ENCODE measurements around the gene ANP32D. TPM values are rescaled to one million over a fixed set of nuclear protein-coding genes. Genes with fewer than 3 reads are reported as not detected.
"Not testable (repeated sequence)": the region's sequence is repeated elsewhere in the genome, so short reads cannot be mapped to it uniquely, and the experiment has no call there.

The ANP32D gene
- polyA plus RNA-seq, 3 donors = not detected

DNA sequence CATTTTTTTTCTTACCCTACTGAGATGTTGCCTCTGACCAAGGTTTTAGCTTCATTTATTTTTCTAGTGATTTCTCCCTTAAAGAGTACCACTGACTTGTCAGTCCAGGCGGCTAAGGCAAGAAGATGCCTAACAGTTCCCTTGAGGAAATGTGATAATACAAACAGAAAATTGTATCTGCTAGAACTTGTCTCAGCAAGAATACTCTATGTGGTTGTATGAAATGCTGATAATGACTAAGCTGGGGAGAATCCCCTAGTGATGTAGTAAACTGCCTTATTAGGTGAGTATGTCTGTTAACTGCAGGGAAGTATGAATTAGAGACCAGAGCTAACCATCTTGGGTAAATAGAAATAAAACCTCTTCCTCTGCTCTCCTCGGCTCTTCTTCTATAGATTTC is 16.7 kb downstream of the ANP32D start:
- no peaks in the 10 kb centered on the region for H3K4me1 ChIP-seq (ENCODE audit: control insufficient read depth in 1 of 2, insufficient read depth in 2 of 2, low read length in 2 of 2)
- Mint-ChIP-seq H3K9me3 (peaks cover 0 to 6% (median 0%) of the 10 kb centered on the region in 7 donors), H3K4me3 (no peak overlapping the region), H3K27me3 (ENCODE audit: low read depth in 3 of 3) (peaks cover 5 to 32% (median 12%) of the 10 kb centered on the region in 3 donors), H3K27ac (no peak overlapping the region), H3K36me3 (no peaks in the 10 kb centered on the region), H3K4me1 (no peaks in the 10 kb centered on the region)
- no peaks in the 10 kb centered on the region for H3K27me3 ChIP-seq (ENCODE audit: control insufficient read depth in 2 of 2, insufficient read depth in 2 of 2, low read length in 2 of 2)
- DNase-seq = no peak
- no peak overlapping the region for H2AFZ ChIP-seq (ENCODE audit: insufficient read depth, low read depth, low read length, poor library complexity, severe bottlenecking)
- no peak overlapping the region for H3K4me2 ChIP-seq (replicated peaks; ENCODE audit: extremely low read depth, low read length, poor library complexity, severe bottlenecking)
- H3K36me3 ChIP-seq (replicated peaks in 1 of 2; ENCODE audit: control insufficient read depth in 1 of 2, insufficient read depth in 2 of 2, low read length in 2 of 2) = no peaks in the 10 kb centered on the region
- no peaks in the 10 kb centered on the region for H3K79me2 ChIP-seq (ENCODE audit: insufficient read depth, low read length)
- no peak overlapping the region for H3K27ac ChIP-seq (ENCODE audit: low read depth in 1 of 2, low read length in 2 of 2)
- intact Hi-C loops (cut with micrococcal nuclease) = no loop called here
- no peaks in the 10 kb centered on the region for H4K20me1 ChIP-seq (ENCODE audit: insufficient read depth, low read length)
- H3K9me3 ChIP-seq (replicated peaks in 1 of 2; ENCODE audit: control insufficient read depth in 1 of 2, insufficient read depth in 1 of 2, low read length in 2 of 2) = no peaks in the 10 kb centered on the region
- TF ChIP-seq CTCF (IDR thresholded peaks at IDR 0.05) = no peak
- no peak overlapping the region for H3K4me3 ChIP-seq (replicated peaks in 1 of 3; ENCODE audit: low read depth in 2 of 3, low read length in 3 of 3)
- WGBS (ENCODE audit: insufficient coverage) = no CpG with 5 or more reads among the region's 2 CpGs
- no peak overlapping the region for H3K9ac ChIP-seq (ENCODE audit: insufficient read depth, low read length, poor library complexity, severe bottlenecking)

DNA sequence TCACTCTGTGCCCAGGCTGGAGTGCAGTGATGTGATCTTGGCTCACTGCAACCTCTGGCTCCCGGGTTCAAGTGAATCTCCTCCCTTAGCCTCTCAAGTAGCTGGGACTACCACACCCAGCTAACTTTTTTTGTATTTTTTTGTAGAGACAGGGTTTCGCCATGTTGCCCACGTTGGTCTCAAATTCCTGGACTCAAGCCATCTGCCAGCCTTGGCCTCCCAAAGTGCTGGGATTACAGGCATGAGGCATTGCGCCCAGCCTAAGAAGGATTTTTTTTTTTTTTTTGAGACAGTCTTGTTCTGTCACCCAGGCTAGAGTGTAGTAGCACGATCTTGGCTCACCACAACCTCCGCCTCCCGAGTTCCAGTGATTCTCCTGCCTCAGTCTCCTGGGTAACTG is 17.1 kb downstream of the ANP32D start:
- H3K27ac Mint-ChIP-seq; H3K36me3 ChIP-seq (replicated peaks in 1 of 2; ENCODE audit: control insufficient read depth in 1 of 2, insufficient read depth in 2 of 2, low read length in 2 of 2); H3K4me3 ChIP-seq (replicated peaks in 1 of 3; ENCODE audit: low read depth in 2 of 3, low read length in 3 of 3); H3K9ac ChIP-seq (ENCODE audit: insufficient read depth, low read length, poor library complexity, severe bottlenecking); H2AFZ ChIP-seq (ENCODE audit: insufficient read depth, low read depth, low read length, poor library complexity, severe bottlenecking); H3K27me3 ChIP-seq (ENCODE audit: control insufficient read depth in 2 of 2, insufficient read depth in 2 of 2, low read length in 2 of 2); H3K4me2 ChIP-seq (replicated peaks; ENCODE audit: extremely low read depth, low read length, poor library complexity, severe bottlenecking); H4K20me1 ChIP-seq (ENCODE audit: insufficient read depth, low read length); H3K9me3 Mint-ChIP-seq; H3K4me3 Mint-ChIP-seq; H3K36me3 Mint-ChIP-seq; H3K9me3 ChIP-seq (replicated peaks in 1 of 2; ENCODE audit: control insufficient read depth in 1 of 2, insufficient read depth in 1 of 2, low read length in 2 of 2); DNase-seq; intact Hi-C loops (cut with micrococcal nuclease); H3K4me1 ChIP-seq (ENCODE audit: control insufficient read depth in 1 of 2, insufficient read depth in 2 of 2, low read length in 2 of 2); H3K4me1 Mint-ChIP-seq; H3K79me2 ChIP-seq (ENCODE audit: insufficient read depth, low read length); H3K27ac ChIP-seq (ENCODE audit: low read depth in 1 of 2, low read length in 2 of 2): not testable (repeated sequence)
- H3K27me3 Mint-ChIP-seq (ENCODE audit: low read depth in 3 of 3) = peaks cover 5 to 32% (median 11%) of the 10 kb centered on the region in 3 donors
- WGBS (ENCODE audit: insufficient coverage) = 83% methylated on average over 2 of the region's 7 CpGs

DNA sequence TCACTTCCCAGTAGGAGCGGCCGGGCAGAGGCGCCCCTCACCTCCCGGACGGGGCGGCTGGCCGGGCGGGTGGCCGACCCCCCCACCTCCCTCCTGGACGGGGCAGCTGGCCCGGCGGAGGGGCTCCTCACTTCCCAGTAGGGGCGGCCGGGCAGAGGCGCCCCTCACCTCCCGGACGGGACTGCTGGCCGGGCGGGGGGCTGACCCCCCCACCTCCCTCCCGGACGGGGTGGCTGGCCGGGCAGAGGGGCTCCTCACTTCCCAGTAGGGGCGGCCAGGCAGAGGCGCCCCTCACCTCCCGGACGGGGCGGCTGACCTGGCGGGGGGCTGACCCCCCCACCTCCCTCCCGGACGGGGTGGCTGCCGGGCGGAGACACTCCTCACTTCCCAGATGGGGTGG is 27.9 kb downstream of the ANP32D start:
- H3K4me1 ChIP-seq (ENCODE audit: control insufficient read depth in 1 of 2, insufficient read depth in 2 of 2, low read length in 2 of 2); H3K27ac Mint-ChIP-seq; H4K20me1 ChIP-seq (ENCODE audit: insufficient read depth, low read length); H3K4me3 ChIP-seq (replicated peaks in 1 of 3; ENCODE audit: low read depth in 2 of 3, low read length in 3 of 3); DNase-seq; H3K9ac ChIP-seq (ENCODE audit: insufficient read depth, low read length, poor library complexity, severe bottlenecking); H2AFZ ChIP-seq (ENCODE audit: insufficient read depth, low read depth, low read length, poor library complexity, severe bottlenecking); H3K27me3 Mint-ChIP-seq (ENCODE audit: low read depth in 3 of 3); H3K36me3 ChIP-seq (replicated peaks in 1 of 2; ENCODE audit: control insufficient read depth in 1 of 2, insufficient read depth in 2 of 2, low read length in 2 of 2); intact Hi-C loops (cut with micrococcal nuclease); H3K27me3 ChIP-seq (ENCODE audit: control insufficient read depth in 2 of 2, insufficient read depth in 2 of 2, low read length in 2 of 2); H3K9me3 ChIP-seq (replicated peaks in 1 of 2; ENCODE audit: control insufficient read depth in 1 of 2, insufficient read depth in 1 of 2, low read length in 2 of 2); H3K4me1 Mint-ChIP-seq; H3K79me2 ChIP-seq (ENCODE audit: insufficient read depth, low read length); H3K27ac ChIP-seq (ENCODE audit: low read depth in 1 of 2, low read length in 2 of 2); H3K36me3 Mint-ChIP-seq; H3K4me2 ChIP-seq (replicated peaks; ENCODE audit: extremely low read depth, low read length, poor library complexity, severe bottlenecking); H3K4me3 Mint-ChIP-seq: not testable (repeated sequence)
- peaks cover 6 to 13% (median 9%) of the 10 kb centered on the region in 7 donors for H3K9me3 Mint-ChIP-seq
- WGBS (ENCODE audit: insufficient coverage) = no CpG with 5 or more reads among the region's 32 CpGs

- H3K9ac ChIP-seq (ENCODE audit: insufficient read depth, low read length, poor library complexity, severe bottlenecking); H3K9me3 ChIP-seq (replicated peaks in 1 of 2; ENCODE audit: control insufficient read depth in 1 of 2, insufficient read depth in 1 of 2, low read length in 2 of 2); H2AFZ ChIP-seq (ENCODE audit: insufficient read depth, low read depth, low read length, poor library complexity, severe bottlenecking); H3K79me2 ChIP-seq (ENCODE audit: insufficient read depth, low read length); H3K27me3 ChIP-seq (ENCODE audit: control insufficient read depth in 2 of 2, insufficient read depth in 2 of 2, low read length in 2 of 2); intact Hi-C loops (cut with micrococcal nuclease); H3K4me3 Mint-ChIP-seq; H3K36me3 ChIP-seq (replicated peaks in 1 of 2; ENCODE audit: control insufficient read depth in 1 of 2, insufficient read depth in 2 of 2, low read length in 2 of 2); H3K4me1 ChIP-seq (ENCODE audit: control insufficient read depth in 1 of 2, insufficient read depth in 2 of 2, low read length in 2 of 2); DNase-seq; H3K27ac Mint-ChIP-seq; H3K36me3 Mint-ChIP-seq; H4K20me1 ChIP-seq (ENCODE audit: insufficient read depth, low read length); H3K4me3 ChIP-seq (replicated peaks in 1 of 3; ENCODE audit: low read depth in 2 of 3, low read length in 3 of 3); H3K27ac ChIP-seq (ENCODE audit: low read depth in 1 of 2, low read length in 2 of 2); H3K4me2 ChIP-seq (replicated peaks; ENCODE audit: extremely low read depth, low read length, poor library complexity, severe bottlenecking); H3K4me1 Mint-ChIP-seq: not testable (repeated sequence)
- Mint-ChIP-seq H3K27me3 (ENCODE audit: low read depth in 3 of 3) (peaks cover 1 to 12% (median 5%) of the 10 kb centered on the region in 3 donors), H3K9me3 (peaks cover 0 to 11% (median 6%) of the 10 kb centered on the region in 7 donors)
- WGBS (ENCODE audit: insufficient coverage) = 88% methylated on average over 2 of the region's 2 CpGs
These were observed 34.5 kb downstream of the ANP32D start for GRCh38 chr12:48506836-48507235.
